Type B pancreatic cell (in vitro differentiated cells): ENCODE measurements around the gene ZNRF1. TPM values are rescaled to one million over a fixed set of nuclear protein-coding genes. Genes with fewer than 3 reads are reported as not detected.

Source experiments
- DNase-seq: peaks from one replicate; pipeline ENCODE4 v3.0.0; 2021; ENCODE audit warnings: mixed read lengths; ENCODE audit not compliant: unreplicated experiment; ENCODE audit errors: extremely low spot score
- H3K27ac Mint-ChIP-seq: 2 replicates; pipeline ENCODE4 v1.8.0; 2021; ENCODE audit warnings: mild to moderate bottlenecking, mixed read lengths
- H3K27me3 Mint-ChIP-seq: 2 replicates; pipeline ENCODE4 v1.8.0; 2021; ENCODE audit warnings: mixed read lengths
- H3K36me3 Mint-ChIP-seq: 2 replicates; pipeline ENCODE4 v1.8.0; 2021; ENCODE audit warnings: mixed read lengths
- H3K4me1 Mint-ChIP-seq: one replicate; pipeline ENCODE4 v1.8.0; 2021; ENCODE audit warnings: mixed read lengths; ENCODE audit not compliant: unreplicated experiment
- H3K4me3 Mint-ChIP-seq: 2 replicates; pipeline ENCODE4 v1.8.0; 2021; ENCODE audit warnings: mild to moderate bottlenecking, mixed read lengths
- H3K9me3 Mint-ChIP-seq: 2 replicates; pipeline ENCODE4 v1.8.0; 2021; ENCODE audit warnings: mixed read lengths
- total RNA-seq: library from RNA; stranded (reverse); gene quantifications from 2 replicates; pipeline ENCODE4 v1.2.1, GENCODE V29; 2021; ENCODE audit warnings: low replicate concordance
- TF ChIP-seq, protein P1 (sequence below): fragments of 200-600 bp; sonication (generic); conservative IDR thresholded peaks from 2 replicates; pipeline ENCODE4 v1.5.0; 2021; ENCODE audit warnings: antibody characterized with exemption, mild to moderate bottlenecking

The ZNRF1 gene
- total RNA-seq, 1 donor from 2014 or later = 49.2 TPM

- Mint-ChIP-seq H3K4me3 (no peak overlapping the region), H3K9me3 (no peaks in the 10 kb centered on the region), H3K4me1 (peaks cover 16% of the 10 kb centered on the region), H3K27me3 (no peaks in the 10 kb centered on the region), H3K36me3 (peaks cover 4% of the 10 kb centered on the region), H3K27ac (no peak overlapping the region)
- DNase-seq = no peak
- TF ChIP-seq, protein P1, sequence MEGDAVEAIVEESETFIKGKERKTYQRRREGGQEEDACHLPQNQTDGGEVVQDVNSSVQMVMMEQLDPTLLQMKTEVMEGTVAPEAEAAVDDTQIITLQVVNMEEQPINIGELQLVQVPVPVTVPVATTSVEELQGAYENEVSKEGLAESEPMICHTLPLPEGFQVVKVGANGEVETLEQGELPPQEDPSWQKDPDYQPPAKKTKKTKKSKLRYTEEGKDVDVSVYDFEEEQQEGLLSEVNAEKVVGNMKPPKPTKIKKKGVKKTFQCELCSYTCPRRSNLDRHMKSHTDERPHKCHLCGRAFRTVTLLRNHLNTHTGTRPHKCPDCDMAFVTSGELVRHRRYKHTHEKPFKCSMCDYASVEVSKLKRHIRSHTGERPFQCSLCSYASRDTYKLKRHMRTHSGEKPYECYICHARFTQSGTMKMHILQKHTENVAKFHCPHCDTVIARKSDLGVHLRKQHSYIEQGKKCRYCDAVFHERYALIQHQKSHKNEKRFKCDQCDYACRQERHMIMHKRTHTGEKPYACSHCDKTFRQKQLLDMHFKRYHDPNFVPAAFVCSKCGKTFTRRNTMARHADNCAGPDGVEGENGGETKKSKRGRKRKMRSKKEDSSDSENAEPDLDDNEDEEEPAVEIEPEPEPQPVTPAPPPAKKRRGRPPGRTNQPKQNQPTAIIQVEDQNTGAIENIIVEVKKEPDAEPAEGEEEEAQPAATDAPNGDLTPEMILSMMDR = no peak
Measured at GRCh38 chr16:75095204-75095621, 96.4 kb downstream of the ZNRF1 start.

DNA sequence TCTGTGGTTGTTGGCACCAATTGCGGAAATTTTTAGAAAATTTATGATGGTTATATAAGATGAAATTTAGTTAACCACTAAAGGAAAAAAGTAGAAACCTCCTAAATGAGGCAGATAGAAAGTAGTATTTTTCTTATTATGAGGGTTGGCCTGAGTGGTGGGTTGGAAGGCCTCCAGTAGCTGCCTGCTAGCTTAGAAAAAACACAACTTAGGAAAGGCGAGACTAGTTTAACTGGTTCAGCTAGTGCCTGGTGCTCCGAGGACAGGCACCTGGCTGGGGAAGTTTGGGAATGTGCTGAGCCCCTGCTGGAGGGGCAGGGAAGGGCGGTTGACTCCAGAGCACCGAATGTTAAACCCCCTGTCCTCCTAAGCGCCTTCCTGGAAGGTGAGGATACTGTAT is 97.8 kb downstream of the ZNRF1 start:
- H3K4me1 Mint-ChIP-seq = peaks cover 19% of the 10 kb centered on the region
- peak overlapping the region; percentile 91 for H3K27ac Mint-ChIP-seq
- peaks cover 4% of the 10 kb centered on the region for H3K36me3 Mint-ChIP-seq
- TF ChIP-seq, protein P1 = peak; percentile 64
- DNase-seq = no peak
- H3K9me3 Mint-ChIP-seq = no peaks in the 10 kb centered on the region
- no peaks in the 10 kb centered on the region for H3K27me3 Mint-ChIP-seq
- peak overlapping the region; percentile 72 for H3K4me3 Mint-ChIP-seq

DNA sequence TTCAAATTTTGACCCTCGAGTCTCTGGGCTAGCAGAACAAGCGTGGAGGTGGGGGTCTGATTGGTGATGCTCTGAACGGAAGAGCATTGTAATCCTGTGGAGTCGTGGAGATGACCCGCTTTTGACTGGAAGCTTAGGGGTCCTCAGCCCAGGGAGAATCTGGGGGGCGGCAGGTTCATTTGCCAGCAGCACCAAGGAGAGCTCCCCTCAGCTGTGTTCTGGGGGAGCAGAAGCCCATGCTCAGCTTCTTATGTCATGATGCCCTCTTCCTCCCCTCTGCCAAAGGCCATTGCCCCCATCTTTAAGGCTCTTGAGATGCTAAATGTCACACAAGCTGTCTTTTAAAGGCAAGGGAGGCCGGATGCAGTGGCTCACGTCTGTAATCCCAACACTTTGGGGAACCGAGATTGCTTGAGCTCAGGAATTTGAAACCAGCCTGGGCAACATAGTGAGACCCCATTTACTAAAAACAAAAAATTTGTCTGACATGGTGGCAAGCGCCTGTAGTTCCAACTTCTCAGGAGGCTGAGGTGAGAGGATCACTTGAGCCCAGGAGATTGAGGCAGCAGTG is 98.5 kb downstream of the ZNRF1 start:
- TF ChIP-seq, protein P1 = no peak
- Mint-ChIP-seq H3K4me1 (peaks cover 19% of the 10 kb centered on the region), H3K27me3 (no peaks in the 10 kb centered on the region), H3K9me3 (no peaks in the 10 kb centered on the region), H3K36me3 (peaks cover 4% of the 10 kb centered on the region), H3K4me3 (peak overlapping the region; percentile 72), H3K27ac (peak overlapping the region; percentile 91)
- DNase-seq = no peak

DNA sequence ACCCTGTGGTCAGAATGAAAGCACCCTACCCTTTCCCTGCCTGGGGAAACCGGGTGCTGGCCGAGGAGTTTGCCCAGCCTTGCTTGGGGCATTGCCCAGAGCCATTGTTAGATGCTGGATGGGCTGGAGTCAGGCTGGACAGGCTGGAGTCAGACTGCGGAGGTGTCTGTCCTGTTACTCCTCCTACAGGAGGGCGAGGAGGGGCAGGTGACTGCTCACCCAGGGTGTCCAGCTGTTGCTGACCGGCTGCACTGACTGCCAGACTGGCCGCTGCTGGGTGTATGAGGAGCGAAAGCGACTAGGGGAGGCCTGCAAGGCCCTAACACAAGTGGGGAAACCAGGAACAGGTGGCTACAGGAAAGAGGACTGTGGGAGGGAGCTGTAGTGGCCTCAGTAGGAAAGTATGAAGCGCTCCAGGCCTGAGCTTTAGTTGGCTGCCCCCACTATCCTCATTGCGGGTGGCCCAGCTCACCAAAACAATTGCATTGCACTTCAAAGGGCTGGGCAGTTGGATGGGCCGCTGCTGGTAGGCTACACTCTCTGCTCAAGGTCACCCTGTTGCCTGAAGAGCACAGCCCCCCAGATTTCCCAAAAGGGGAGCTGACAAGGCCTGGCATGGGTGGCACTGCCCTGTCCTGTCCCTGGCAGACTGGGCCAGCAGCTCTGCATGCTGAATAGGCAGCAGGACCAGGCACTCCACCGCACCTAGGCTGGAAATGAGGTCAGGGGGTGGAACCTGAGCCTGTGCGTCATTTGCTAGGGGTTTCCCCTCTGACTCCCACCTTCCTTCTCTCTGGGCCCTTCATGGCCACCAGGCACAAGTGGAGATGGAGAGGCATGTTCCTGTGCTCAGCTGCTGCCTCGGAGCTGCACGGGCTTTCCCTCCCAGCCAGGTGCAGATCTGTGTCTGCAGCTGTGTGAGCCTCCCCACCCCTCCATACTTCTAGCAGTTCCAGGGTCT is 99.4 kb downstream of the ZNRF1 start:
- H3K36me3 Mint-ChIP-seq = peaks cover 8% of the 10 kb centered on the region
- H3K4me1 Mint-ChIP-seq = peaks cover 19% of the 10 kb centered on the region
- no peak for DNase-seq
- TF ChIP-seq, protein P1 = no peak
- peak overlapping the region; percentile 50 for H3K27ac Mint-ChIP-seq
- H3K4me3 Mint-ChIP-seq = no peak overlapping the region
- no peaks in the 10 kb centered on the region for H3K27me3 Mint-ChIP-seq
- no peaks in the 10 kb centered on the region for H3K9me3 Mint-ChIP-seq

GRCh38 chr16:75099075-75099667 is 100.3 kb downstream of the ZNRF1 start:
- no peaks in the 10 kb centered on the region for H3K27me3 Mint-ChIP-seq
- no peak for DNase-seq
- H3K9me3 Mint-ChIP-seq = no peaks in the 10 kb centered on the region
- peaks cover 19% of the 10 kb centered on the region for H3K4me1 Mint-ChIP-seq
- no peak overlapping the region for H3K4me3 Mint-ChIP-seq
- H3K36me3 Mint-ChIP-seq = peaks cover 11% of the 10 kb centered on the region
- TF ChIP-seq, protein P1 = no peak
- H3K27ac Mint-ChIP-seq = no peak overlapping the region
